ENCODE results near the gene ELAVL2.

The ELAVL2 gene

GRCh38 chr9:23826120-23826629 lies at the start of gene ELAVL2:
ELAVL2 (minus strand) TSS chr9:23826240; CDS start chr9:23762234, 64,006 bp downstream.
- peak; percentile 77 for DNase-seq

GRCh38 chr9:23858234-23858633 lies 32.2 kb upstream of the ELAVL2 start:
- DNase-seq = no peak

GRCh38 chr9:23855873-23856604 lies 30.0 kb upstream of the ELAVL2 start:
- no peak for DNase-seq

- no peak for DNase-seq
These were observed 24.9 kb upstream of the ELAVL2 start for GRCh38 chr9:23850690-23851629.

GRCh38 chr9:23850242-23850689 lies 24.2 kb upstream of the ELAVL2 start:
- no peak for DNase-seq

GRCh38 chr9:23849379-23850035 lies 23.5 kb upstream of the ELAVL2 start:
- DNase-seq = no peak

- DNase-seq = no peak
These were observed 16.6 kb upstream of the ELAVL2 start for GRCh38 chr9:23842565-23843129.

- no peak for DNase-seq
These were observed 15.3 kb upstream of the ELAVL2 start for GRCh38 chr9:23841304-23841703.

GRCh38 chr9:23837038-23837437 lies 11.0 kb upstream of the ELAVL2 start:
- DNase-seq = no peak

- DNase-seq = no peak
These were observed 5.1 kb upstream of the ELAVL2 start for GRCh38 chr9:23830929-23831730.

- no peak for DNase-seq
These were observed 4.4 kb upstream of the ELAVL2 start for GRCh38 chr9:23830476-23830805.

- no peak for DNase-seq
These were observed 3.8 kb upstream of the ELAVL2 start for GRCh38 chr9:23829580-23830475.

- DNase-seq = no peak
These were observed 340 bp downstream of the ELAVL2 start for GRCh38 chr9:23825700-23826099.

GRCh38 chr9:23824830-23825591 lies 1.0 kb downstream of the ELAVL2 start:
- DNase-seq = no peak

- DNase-seq = no peak
These were observed 1.8 kb downstream of the ELAVL2 start for GRCh38 chr9:23823986-23824829.

GRCh38 chr9:23823269-23823668 lies 2.8 kb downstream of the ELAVL2 start:
- DNase-seq = no peak

GRCh38 chr9:23822261-23823169 lies 3.5 kb downstream of the ELAVL2 start:
- DNase-seq = no peak
